IMR-90 (cell line): ENCODE results near the gene KLRC3. TPM values are rescaled to one million over a fixed set of nuclear protein-coding genes. Genes with fewer than 3 reads are reported as not detected.

Experiments
- ATAC-seq: fragments of 200-7000 bp; cut with Tn5 transposase; 2 replicates; pipeline ENCODE4 v1.9.1; 2020; ENCODE audit warnings: low read depth, mild to moderate bottlenecking, moderate library complexity
- BruUV-seq: library from RNA; stranded (reverse); fragments of 400-500 nt; replicated peaks from 2 replicates; lab custom pipeline; 2021; lab: Mats Ljungman, UMichigan
- CTCF ChIA-PET: fragments of 300-600 bp; formaldehyde crosslinking; extraction: SDS; loops from one replicate; lab custom pipeline; 2021; ENCODE audit warnings: antibody characterized with exemption; lab: Yijun Ruan, JAX
- POLR2A ChIA-PET: fragments of 300-600 bp; sonication (Branson Sonifier 250); formaldehyde crosslinking; loops from one replicate; lab custom pipeline; 2022; ENCODE audit warnings: antibody characterized with exemption; ENCODE audit not compliant: unreplicated experiment; lab: Charles Lee
- DNase-seq: peaks from one replicate; pipeline ENCODE4 v3.0.0; 2013
- H2AFZ ChIP-seq: replicated peaks from 2 replicates; pipeline ENCODE3; 2013; ENCODE audit warnings: low read length, mild to moderate bottlenecking; ENCODE audit not compliant: poor library complexity
- H2AK5ac ChIP-seq: 2 replicates; pipeline ENCODE4 v1.6.1; 2013; ENCODE audit warnings: low read depth, low read length, inconsistent platforms
- H2AK9ac ChIP-seq: replicated peaks from 2 replicates; pipeline ENCODE3; 2013; ENCODE audit warnings: mild to moderate bottlenecking, low read depth, low read length, moderate library complexity; ENCODE audit not compliant: poor library complexity
- H2BK120ac ChIP-seq: 2 replicates; pipeline ENCODE4 v1.6.1; 2013; ENCODE audit warnings: low read depth, low read length, inconsistent platforms
- H2BK15ac ChIP-seq: 3 replicates; pipeline ENCODE4 v1.6.1; 2013; ENCODE audit warnings: low read depth, low read length, inconsistent platforms
- H2BK20ac ChIP-seq: 2 replicates; pipeline ENCODE4 v1.6.1; 2013; ENCODE audit warnings: low read depth, mild to moderate bottlenecking, inconsistent platforms, low read length, moderate library complexity
- H2BK5ac ChIP-seq: 2 replicates; pipeline ENCODE4 v1.6.1; 2013; ENCODE audit warnings: mild to moderate bottlenecking, low read depth, low read length, inconsistent platforms; ENCODE audit not compliant: poor library complexity, severe bottlenecking
- H3K14ac ChIP-seq: replicated peaks from 2 replicates; pipeline ENCODE4 v1.6.1; 2013; ENCODE audit warnings: low read depth, low read length, inconsistent platforms
- H3K18ac ChIP-seq: 2 replicates; pipeline ENCODE4 v1.6.1; 2013; ENCODE audit warnings: low read depth, low read length, control low read depth
- H3K23ac ChIP-seq: 2 replicates; pipeline ENCODE4 v1.6.1; 2013; ENCODE audit warnings: low read depth, low read length, inconsistent platforms
- H3K27ac ChIP-seq: 2 replicates; pipeline ENCODE4 v1.5.1; 2013; ENCODE audit warnings: mild to moderate bottlenecking, control low read depth, low read length; ENCODE audit not compliant: insufficient read depth
- H3K27me3 ChIP-seq: 2 replicates; pipeline ENCODE4 v1.6.1; 2013; ENCODE audit warnings: low read length; ENCODE audit not compliant: control insufficient read depth, insufficient read depth
- H3K36me3 ChIP-seq: 2 replicates; pipeline ENCODE4 v1.6.1; 2013; ENCODE audit warnings: low read length, mixed read lengths; ENCODE audit not compliant: control insufficient read depth, insufficient read depth
- H3K4ac ChIP-seq: 2 replicates; pipeline ENCODE4 v1.6.1; 2013; ENCODE audit warnings: low read depth, low read length, inconsistent platforms
- H3K4me1 ChIP-seq: 2 replicates; pipeline ENCODE4 v1.6.1; 2013; ENCODE audit warnings: low read length, mixed read lengths; ENCODE audit not compliant: control insufficient read depth, insufficient read depth
- H3K4me2 ChIP-seq: 2 replicates; pipeline ENCODE4 v1.6.1; 2013; ENCODE audit warnings: low read depth, mild to moderate bottlenecking, control low read depth, low read length, moderate library complexity
- H3K4me3 ChIP-seq: 2 replicates; pipeline ENCODE4 v1.5.1; 2013; ENCODE audit warnings: low read depth, mild to moderate bottlenecking, control low read depth, low read length, moderate library complexity; ENCODE audit not compliant: insufficient read depth
- H3K56ac ChIP-seq: 2 replicates; pipeline ENCODE4 v1.6.1; 2013; ENCODE audit warnings: low read length, inconsistent platforms; ENCODE audit not compliant: insufficient read depth; ENCODE audit errors: extremely low read depth
- H3K79me1 ChIP-seq, 2 experiments: 2 replicates each; pipeline ENCODE4 v1.6.1; 2013; ENCODE audit warnings: low read length in 2 of 2, inconsistent platforms in 1 of 2, low read depth in 1 of 2
- H3K9ac ChIP-seq: 2 replicates; pipeline ENCODE4 v1.6.1; 2013; ENCODE audit warnings: low read depth, low read length, control low read depth
- H3K9me1 ChIP-seq: 2 replicates; pipeline ENCODE4 v1.6.1; 2013; ENCODE audit warnings: low read length, inconsistent platforms; ENCODE audit not compliant: insufficient read depth
- H3K9me3 ChIP-seq: 2 replicates; pipeline ENCODE4 v1.6.1; 2013; ENCODE audit warnings: low read length; ENCODE audit not compliant: control insufficient read depth, insufficient read depth
- H4K20me1 ChIP-seq: 2 replicates; pipeline ENCODE4 v1.6.1; 2013; ENCODE audit warnings: low read length, inconsistent platforms; ENCODE audit not compliant: insufficient read depth
- H4K5ac ChIP-seq: 2 replicates; pipeline ENCODE4 v1.6.1; 2013; ENCODE audit warnings: mild to moderate bottlenecking, low read depth, low read length, control low read depth
- H4K8ac ChIP-seq, 2 experiments: 2 replicates each; pipeline ENCODE4 v1.6.1; 2013; ENCODE audit warnings: low read depth in 2 of 2, low read length in 2 of 2, control low read depth in 1 of 2, inconsistent platforms in 1 of 2
- H4K91ac ChIP-seq: 2 replicates; pipeline ENCODE4 v1.6.1; 2013; ENCODE audit warnings: low read depth, low read length, inconsistent platforms; ENCODE audit not compliant: insufficient read depth
- BHLHE40 ChIP-seq: fragments of 150-350 bp; IDR thresholded peaks from 2 replicates; pipeline ENCODE4 v1.6.1; 2016; ENCODE audit warnings: mild to moderate bottlenecking, low read depth, low read length
- CEBPB ChIP-seq: IDR thresholded peaks from 2 replicates; pipeline ENCODE4 v1.6.1; 2012; ENCODE audit warnings: low read depth, low read length, improper control_type of control experiment
- CHD1 ChIP-seq: IDR thresholded peaks from 2 replicates; pipeline ENCODE4 v1.6.1; 2012; ENCODE audit warnings: low read depth, low read length, improper control_type of control experiment
- CTCF ChIP-seq: conservative IDR thresholded peaks from 2 replicates; pipeline ENCODE4 v1.5.1; 2012; ENCODE audit warnings: mild to moderate bottlenecking, low read depth, low read length, improper control_type of control experiment
- ELK1 ChIP-seq: fragments of 150-350 bp; IDR thresholded peaks from 2 replicates; pipeline ENCODE4 v1.6.1; 2016; ENCODE audit warnings: low read depth, mild to moderate bottlenecking, low read length, moderate library complexity, borderline replicate concordance
- FOS ChIP-seq: fragments of 150-350 bp; IDR thresholded peaks from 2 replicates; pipeline ENCODE4 v1.6.1; 2016; ENCODE audit warnings: low read depth, low read length
- MAFK ChIP-seq: IDR thresholded peaks from 2 replicates; pipeline ENCODE4 v1.6.1; 2012; ENCODE audit warnings: low read depth, low read length, improper control_type of control experiment
- MAZ ChIP-seq: IDR thresholded peaks from 2 replicates; pipeline ENCODE4 v1.6.1; 2012; ENCODE audit warnings: low read depth, mild to moderate bottlenecking, low read length, improper control_type of control experiment, moderate library complexity, borderline replicate concordance
- MXI1 ChIP-seq: IDR thresholded peaks from 2 replicates; pipeline ENCODE4 v1.6.1; 2012; ENCODE audit warnings: low read depth, mild to moderate bottlenecking, low read length, moderate library complexity, borderline replicate concordance
- NFE2L2 ChIP-seq: fragments of 150-350 bp; IDR thresholded peaks from 2 replicates; pipeline ENCODE4 v1.6.1; 2016; ENCODE audit warnings: low read depth, mild to moderate bottlenecking, low read length
- POLR2A ChIP-seq: IDR thresholded peaks from 2 replicates; pipeline ENCODE4 v1.6.1; 2012; ENCODE audit warnings: mild to moderate bottlenecking, low read depth, low read length
- RAD21 ChIP-seq: IDR thresholded peaks from 2 replicates; pipeline ENCODE4 v1.6.1; 2012; ENCODE audit warnings: low read length, improper control_type of control experiment
- RCOR1 ChIP-seq: IDR thresholded peaks from 2 replicates; pipeline ENCODE4 v1.6.1; 2012; ENCODE audit warnings: mild to moderate bottlenecking, low read length, improper control_type of control experiment; ENCODE audit not compliant: insufficient replicate concordance
- RFX5 ChIP-seq: IDR thresholded peaks from 2 replicates; pipeline ENCODE4 v1.8.0; 2012; ENCODE audit warnings: low read depth, mild to moderate bottlenecking, low read length, moderate library complexity
- SMC3 ChIP-seq: fragments of 150-350 bp; IDR thresholded peaks from 2 replicates; pipeline ENCODE4 v1.6.1; 2016; ENCODE audit warnings: low read depth, mild to moderate bottlenecking, antibody characterized with exemption, low read length, moderate library complexity
- USF2 ChIP-seq: fragments of 150-350 bp; IDR thresholded peaks from 2 replicates; pipeline ENCODE4 v1.6.1; 2017; ENCODE audit warnings: mild to moderate bottlenecking, antibody characterized with exemption, low read length, low read depth
- WGBS, 2 experiments: methylation state at CpG; one replicate each; pipeline versions ENCODE4 v1.1.5 to v1.1.7; 2013; ENCODE audit warnings: missing lambda C conversion rate in 2 of 2; ENCODE audit not compliant: insufficient read length in 1 of 2; ENCODE audit errors: extremely low coverage in 2 of 2; 5-methylcytosine and 5-hydroxymethylcytosine counted together
- dilution Hi-C: fragments of 300-500 bp; cut with HindIII; formaldehyde crosslinking; loops from one replicate; pipeline ENCODE4 v1.14.3; 2018; ENCODE audit warnings: low sequenced_read_pairs; ENCODE audit not compliant: unreplicated experiment
- in situ Hi-C: fragments of 300-500 bp; cut with MboI; formaldehyde crosslinking; loops from 3 replicates; pipeline ENCODE4 v1.14.3; 2019; ENCODE audit warnings: low sequenced_read_pairs, inconsistent platforms, mixed read lengths
- intact Hi-C: fragments of 100-400 bp; cut with micrococcal nuclease; formaldehyde crosslinking; loops from 2 replicates; pipeline ENCODE4 v1.10.0; 2022
- polyA plus RNA-seq, 3 experiments: library from polyadenylated mRNA; depleted of rRNA; stranded (reverse); fragments of >200 nt; gene quantifications; 2 replicates each; pipeline ENCODE4 v1.2.3, GENCODE V29; 2012; ENCODE audit warnings: low replicate concordance in 1 of 3
- total RNA-seq: library from RNA; depleted of rRNA; stranded (reverse); fragments of >200 nt; gene quantifications from 2 replicates; pipeline ENCODE4 v1.2.3, GENCODE V29; 2012

Gene KLRC3
- total and polyA plus RNA-seq, 2 of the 4 experiments (the other 2 are of a cell fraction) = not detected

- Histone ChIP-seq H4K20me1 (no peaks in the 10 kb centered on the region), H2BK120ac (no peak overlapping the region), H3K23ac (no peak overlapping the region), H3K14ac (no peak overlapping the region), H3K79me1 (no peaks in the 10 kb centered on the region), H2BK20ac (no peak overlapping the region), H2AFZ (no peak overlapping the region), H4K5ac (no peak overlapping the region), H2AK9ac (no peak overlapping the region), H3K27me3 (peaks cover 2% of the 10 kb centered on the region; the same call in 1 of the 2 replicates), H3K27ac (no peak overlapping the region), H3K4me1 (no peaks in the 10 kb centered on the region), H2AK5ac (no peak overlapping the region), H3K9ac (no peak overlapping the region), H3K4ac (no peak overlapping the region), H2BK5ac (no peak overlapping the region), H3K36me3 (no peaks in the 10 kb centered on the region), H2BK15ac (no peak overlapping the region), H4K91ac (no peak overlapping the region), H3K9me1 (no peaks in the 10 kb centered on the region), H4K8ac (no peak overlapping the region), H3K18ac (no peak overlapping the region), H3K4me2 (no peak overlapping the region), H3K56ac (no peak overlapping the region), H3K9me3 (peaks cover 6% of the 10 kb centered on the region), H3K4me3 (no peak overlapping the region)
- ChIA-PET CTCF (interaction anchor here (0.6 kb wide), 1 partner anchor 201 kb away, joined by 3 read pairs; no protein-coding TSS in a partner anchor), POLR2A (no interaction called here)
- dilution Hi-C loops = no loop called here
- DNase-seq (no peak), ATAC-seq (no peak)
- in situ Hi-C loops = no loop called here
- WGBS, 2 experiments = no CpG with 5 or more reads among the region's 1 CpG
- BruUV-seq = no TSS peak
- intact Hi-C loops = loop anchor here (10.0 kb wide), 1 partner anchor 50 kb away; the partner anchor contains the start of gene KLRC4
- no peak for TF ChIP-seq ELK1
- TF ChIP-seq MAZ = no peak
- TF ChIP-seq MXI1 = no peak
- TF ChIP-seq RCOR1 = no peak
- no peak for TF ChIP-seq RFX5
- TF ChIP-seq NFE2L2 = no peak
- no peak for TF ChIP-seq RAD21
- no peak for TF ChIP-seq POLR2A
- no peak for TF ChIP-seq CTCF
- no peak for TF ChIP-seq CHD1
- TF ChIP-seq CEBPB = no peak
- no peak for TF ChIP-seq BHLHE40
- no peak for TF ChIP-seq FOS
- no peak for TF ChIP-seq MAFK
- TF ChIP-seq USF2 = no peak
- no peak for TF ChIP-seq SMC3
Measured at GRCh38 chr12:10454531-10454930, 34.1 kb upstream of the KLRC3 start.
